RKO (cell line): Measurements from ENCODE around the gene URM1.

Experiments
- DNase-seq: peaks from one replicate; pipeline ENCODE4 v3.0.0-alpha.2; 2016; ENCODE audit warnings: low spot score

The URM1 gene

DNA sequence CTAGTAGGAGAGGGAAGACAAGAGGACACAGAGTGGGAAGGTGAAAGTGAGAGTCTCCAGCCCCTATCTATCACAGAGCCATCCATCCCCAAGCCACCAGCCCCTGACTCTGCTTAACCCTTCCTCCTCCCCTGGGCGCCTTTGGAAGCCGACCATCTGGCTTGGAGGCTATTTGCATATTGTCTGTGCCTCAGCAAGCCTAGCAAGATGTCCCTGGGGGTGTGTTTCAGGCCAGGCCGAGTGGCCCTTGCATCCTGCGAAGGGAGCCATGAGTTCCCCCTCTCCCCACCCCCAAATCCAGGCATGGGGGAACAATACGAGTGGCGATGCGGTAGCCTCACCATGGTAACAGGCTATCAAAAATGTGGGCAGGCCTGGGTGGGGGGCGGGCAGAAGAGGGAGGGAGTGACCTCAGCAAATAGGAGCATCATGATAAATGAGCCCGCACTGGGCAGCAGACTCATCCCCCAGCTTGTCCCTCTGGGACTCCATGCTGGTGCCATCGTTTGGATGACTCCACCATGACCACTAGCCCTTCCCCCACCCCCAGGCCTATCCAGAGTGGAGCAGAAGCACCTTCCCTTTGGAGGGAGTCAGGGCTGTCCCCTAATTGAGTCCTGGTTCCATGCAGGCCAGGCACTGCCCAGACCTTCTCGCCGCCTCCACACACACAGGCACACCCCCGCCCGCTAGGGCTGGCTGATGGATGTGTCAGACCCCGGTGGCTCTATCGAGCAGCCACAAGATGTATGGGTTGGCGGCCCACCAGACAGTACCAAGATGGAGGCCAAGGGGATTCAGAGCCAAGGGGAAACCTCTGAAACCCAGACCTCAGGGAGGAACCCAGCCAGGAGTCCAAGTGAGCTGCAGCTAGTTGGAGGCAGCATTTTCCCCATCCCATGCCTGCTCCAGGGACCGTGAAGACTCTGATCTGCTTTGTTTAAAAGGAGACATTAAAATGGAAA, 14.6 kb downstream of the URM1 start:
- DNase-seq = no peak

- no peak for DNase-seq
Observed at GRCh38 chr9:128388150-128388549, 17.0 kb downstream of the URM1 start.

DNA sequence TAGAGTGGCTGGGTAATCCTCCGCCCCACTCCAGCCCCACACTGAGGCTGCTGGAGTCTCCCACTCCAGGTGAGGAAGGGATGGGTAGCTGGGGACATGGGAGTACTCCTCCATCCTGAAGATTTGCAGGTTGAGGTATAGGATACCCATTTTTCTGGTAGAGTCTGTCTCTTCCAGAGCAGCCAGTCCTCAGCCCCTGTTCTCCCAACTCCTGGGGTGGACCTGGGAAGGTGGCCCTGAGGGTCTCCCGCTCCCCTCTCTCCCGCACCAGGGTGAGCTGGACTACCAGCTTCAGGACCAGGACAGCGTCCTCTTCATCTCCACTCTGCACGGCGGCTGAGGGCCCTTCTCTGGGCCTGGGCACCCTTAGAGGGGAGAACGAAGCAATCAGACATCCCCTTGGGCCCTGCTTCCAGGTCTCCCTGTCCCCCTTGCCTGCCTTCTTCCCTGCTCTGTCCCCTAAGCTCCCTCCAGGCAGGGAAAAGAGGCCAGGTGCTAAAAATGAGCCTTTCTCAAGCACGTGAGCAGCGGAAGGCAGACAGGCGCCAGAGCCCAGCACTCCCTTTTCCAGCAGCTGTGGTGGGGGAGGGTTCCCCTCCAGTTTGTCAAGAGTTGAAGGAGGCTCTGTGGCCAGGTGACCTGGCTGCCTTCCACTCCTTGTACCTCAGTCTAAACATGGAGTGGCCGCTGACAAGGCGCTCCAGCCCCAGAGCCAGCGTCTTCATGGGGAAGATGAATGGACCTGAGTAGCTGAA, 18.4 kb downstream of the URM1 start:
- no peak for DNase-seq

GRCh38 chr9:128390150-128390812, 19.1 kb downstream of the URM1 start:
- DNase-seq = no peak

GRCh38 chr9:128390813-128391711, 19.9 kb downstream of the URM1 start:
- no peak for DNase-seq

GRCh38 chr9:128391956-128392301, 20.8 kb downstream of the URM1 start:
- no peak for DNase-seq

GRCh38 chr9:128392302-128393144, 21.3 kb downstream of the URM1 start:
- DNase-seq = no peak

DNA sequence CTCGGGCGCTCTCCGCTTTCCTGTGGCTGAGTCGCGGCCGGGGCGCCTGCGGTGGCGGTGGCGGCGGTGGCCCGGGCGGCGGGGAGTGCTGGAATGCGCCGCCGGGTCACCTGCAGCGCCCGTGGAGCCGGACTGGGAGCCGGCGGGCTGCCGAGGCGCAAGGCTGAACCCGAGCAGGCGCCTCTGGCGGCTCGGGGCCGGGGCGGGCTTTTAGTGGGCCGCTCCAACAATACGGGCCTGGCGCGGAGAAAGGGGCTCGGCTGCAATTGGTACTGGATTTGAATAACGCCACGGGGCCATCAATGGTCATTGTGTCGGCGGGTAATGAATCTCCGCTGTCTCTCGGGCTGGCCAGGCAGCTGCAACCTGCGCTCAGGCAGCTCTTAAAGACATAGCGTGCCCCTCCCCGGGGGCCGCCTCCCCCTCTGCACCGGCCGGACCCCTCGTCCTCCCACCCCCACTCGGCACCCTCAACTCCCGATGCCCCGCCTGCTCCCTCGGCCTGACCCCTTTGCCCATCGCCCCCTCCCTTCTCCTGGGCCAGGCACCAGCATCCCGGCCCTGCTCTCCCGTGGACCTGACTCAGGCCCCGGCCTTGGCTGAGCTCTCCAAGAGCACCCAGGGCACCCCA, 22.1 kb downstream of the URM1 start:
- DNase-seq = no peak

DNA sequence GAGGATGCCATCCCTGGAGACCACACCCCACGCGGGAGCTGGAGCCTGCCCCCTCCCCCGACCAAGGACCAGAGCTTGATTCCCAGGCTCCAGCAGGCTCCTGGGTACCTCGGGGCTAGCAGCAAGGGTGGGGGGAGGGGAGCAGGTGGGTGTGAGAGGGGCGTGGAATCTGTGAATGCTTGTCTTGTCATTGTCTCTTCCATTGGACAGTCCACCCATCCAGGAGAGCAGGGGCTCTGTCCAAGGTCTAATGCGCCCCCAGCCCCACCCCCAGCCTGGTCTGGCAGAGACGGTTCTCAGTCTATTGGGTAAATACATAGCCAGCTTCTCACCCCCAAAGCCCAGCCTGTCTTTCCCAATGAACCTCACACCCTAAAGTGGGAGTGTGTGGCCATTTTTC, 22.8 kb downstream of the URM1 start:
- no peak for DNase-seq

DNA sequence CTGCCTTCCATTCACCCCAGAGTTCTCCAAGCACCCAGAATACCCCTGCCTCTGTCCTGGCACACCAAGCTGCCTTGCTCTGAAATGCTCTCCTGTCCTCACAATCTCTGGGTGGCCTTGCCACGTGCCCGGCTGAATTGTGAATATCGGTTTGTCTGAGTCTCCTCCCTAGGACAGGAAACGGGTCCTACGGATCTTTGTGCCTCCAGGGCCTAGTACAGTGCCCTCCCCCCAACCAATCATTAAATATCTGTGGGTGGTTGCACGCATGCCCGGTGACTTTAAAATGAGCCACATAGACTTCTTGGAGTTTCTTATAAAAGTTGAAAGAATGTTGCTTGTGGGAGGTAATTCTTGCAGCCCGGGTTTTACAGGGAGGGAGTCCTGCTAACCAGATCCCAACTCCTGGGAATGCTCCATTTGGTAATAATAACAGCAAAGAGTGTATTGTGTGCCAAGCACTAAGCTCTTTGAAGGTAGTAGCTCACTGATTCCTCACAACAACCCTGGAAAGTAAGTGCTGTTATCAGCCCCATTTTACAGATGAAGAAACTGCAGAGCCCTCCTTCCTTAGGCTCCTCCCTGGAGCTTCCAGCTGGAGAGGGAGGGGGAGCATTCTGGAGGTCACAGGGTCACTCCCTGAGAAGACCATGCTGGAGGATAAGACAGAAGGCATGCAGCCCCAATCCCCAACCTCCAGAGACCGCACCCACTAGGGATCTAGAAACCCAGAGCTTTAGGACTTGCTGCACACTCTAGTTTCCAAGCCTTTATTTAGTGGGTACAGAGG, 23.4 kb downstream of the URM1 start:
- no peak for DNase-seq

DNA sequence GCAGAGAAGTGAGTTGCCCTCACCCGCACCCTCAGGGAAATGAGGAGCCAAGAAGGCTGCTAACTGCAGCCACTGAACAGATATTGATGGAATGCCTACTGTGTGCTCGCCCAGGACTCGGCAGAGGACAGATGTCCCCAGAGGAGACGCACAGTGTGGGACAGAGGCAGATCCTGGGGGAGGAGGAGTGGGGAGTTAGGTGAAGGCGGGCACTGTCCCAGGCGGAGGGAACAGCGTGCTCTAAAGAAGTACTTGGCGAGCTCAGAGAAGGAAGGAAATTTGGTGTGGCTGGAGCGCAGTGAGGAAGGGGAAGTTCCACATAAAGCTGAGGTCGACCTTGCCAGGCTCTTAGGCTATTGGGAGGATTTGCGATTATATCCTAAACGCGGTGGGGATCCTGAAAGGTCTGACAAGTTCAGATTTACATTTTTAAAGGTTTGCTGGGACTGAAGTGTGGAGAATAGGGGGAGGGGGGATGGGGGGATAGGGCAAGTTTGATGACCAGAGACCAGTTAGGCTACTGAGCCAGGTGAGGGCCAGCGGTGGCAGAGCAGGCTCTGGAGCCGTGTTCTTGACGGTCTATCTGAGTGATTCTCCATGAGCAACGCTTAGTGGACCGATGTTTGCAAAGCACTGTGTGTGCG, 25.9 kb downstream of the URM1 start:
- no peak for DNase-seq

- DNase-seq = no peak
Observed at GRCh38 chr9:128397831-128398230, 26.7 kb downstream of the URM1 start.

GRCh38 chr9:128399861-128400260, 28.7 kb downstream of the URM1 start:
- no peak for DNase-seq

DNA sequence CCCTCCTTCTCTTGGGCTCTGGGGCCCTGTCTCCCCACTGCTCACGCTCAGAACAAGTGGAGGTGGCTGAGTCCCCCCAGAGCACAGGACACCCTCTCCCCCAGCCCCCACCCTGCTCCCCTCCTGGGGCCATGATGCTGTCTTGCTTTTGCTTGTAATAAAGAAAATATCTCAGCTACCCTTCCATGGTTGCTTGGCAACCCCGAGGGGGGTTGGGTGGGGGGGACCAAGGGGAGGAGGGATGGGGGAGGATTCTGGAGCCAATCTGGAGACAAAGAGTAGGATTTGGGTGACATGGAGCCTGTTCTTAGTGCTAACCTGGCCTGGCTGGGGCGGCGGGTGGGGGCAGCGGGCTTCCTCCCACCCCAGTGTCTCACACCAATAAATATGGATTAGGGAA, 33.4 kb downstream of the URM1 start:
- no peak for DNase-seq

- no peak for DNase-seq
Observed at GRCh38 chr9:128405077-128405779, 34.1 kb downstream of the URM1 start.

DNA sequence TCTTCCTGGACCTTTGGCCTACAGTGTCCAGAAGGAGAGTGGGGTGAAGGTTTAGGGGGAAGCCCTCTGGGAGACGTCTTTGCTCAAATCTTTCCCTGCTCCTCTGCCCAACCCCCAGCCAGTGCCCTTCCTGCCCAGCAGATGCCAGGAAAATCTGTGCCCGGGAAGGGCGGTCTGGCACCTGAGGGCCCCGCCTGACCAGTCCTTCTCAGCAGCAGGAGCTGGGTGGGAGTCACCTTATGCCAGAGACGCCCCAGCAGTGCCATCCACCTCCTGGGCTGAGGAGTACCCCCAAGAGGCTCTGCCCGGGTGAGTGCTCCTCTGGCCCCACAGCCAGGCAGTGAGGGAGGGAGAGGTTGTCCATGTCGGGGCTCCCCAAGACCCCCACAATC, 34.6 kb downstream of the URM1 start:
- no peak for DNase-seq

DNA sequence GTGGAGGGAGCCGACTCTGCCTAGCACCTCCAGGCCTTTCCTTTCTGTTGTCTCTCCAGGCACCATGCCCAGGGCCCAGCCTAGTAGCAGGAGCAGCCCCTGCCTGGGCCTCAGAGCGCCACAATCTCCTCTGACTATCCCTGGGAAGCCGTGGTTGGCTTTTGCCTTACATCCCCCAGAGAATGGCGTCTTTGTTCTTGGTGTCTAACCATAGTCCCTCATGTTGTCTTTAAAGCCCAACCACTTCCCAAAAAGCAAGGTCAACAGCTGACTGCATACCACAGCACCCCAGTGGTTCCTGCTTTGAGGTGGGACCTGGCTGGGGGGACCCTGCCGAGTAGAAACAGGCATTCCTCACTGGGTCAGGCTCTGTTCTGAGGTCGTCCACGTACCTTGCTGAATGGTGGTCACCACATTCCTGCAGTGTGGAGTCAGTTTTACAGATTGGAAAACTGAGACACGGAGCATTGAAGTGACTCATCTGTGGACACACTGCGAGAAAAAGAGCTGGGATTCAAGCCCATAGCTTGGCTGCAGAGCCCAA, 35.7 kb downstream of the URM1 start:
- no peak for DNase-seq

DNA sequence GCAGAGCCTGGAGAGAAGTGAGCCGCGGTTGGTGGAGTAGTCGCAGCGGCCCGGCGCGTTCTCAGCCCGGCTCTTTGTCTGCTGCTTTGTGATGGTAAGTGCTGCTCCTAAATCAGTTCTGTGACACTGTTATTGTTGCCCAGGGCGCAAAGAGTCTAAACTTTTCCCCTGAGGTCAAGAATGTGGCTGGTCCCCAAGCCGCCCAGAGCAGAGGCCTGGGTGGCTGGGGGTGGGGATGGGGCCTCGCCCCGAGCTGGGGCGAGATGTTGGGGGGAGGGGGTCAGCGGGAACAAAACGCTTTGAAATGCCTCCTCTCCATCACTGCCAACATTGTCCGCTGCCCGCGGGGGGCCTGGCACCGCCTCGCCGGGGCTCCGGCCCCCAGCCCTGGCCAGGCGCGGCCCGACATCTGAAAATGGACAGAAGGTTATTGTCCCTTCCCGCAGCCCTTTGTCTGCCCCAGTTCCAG, 37.8 kb downstream of the URM1 start:
- DNase-seq = no peak
